Measurements from ENCODE around the gene GP1BB. TPM values are rescaled to one million over a fixed set of nuclear protein-coding genes. Genes with fewer than 3 reads are reported as not detected.

The GP1BB gene
- total RNA-seq, 4 donors from 2014 or later, result 3.3 to 5.9 (median 4.7) TPM

DNA sequence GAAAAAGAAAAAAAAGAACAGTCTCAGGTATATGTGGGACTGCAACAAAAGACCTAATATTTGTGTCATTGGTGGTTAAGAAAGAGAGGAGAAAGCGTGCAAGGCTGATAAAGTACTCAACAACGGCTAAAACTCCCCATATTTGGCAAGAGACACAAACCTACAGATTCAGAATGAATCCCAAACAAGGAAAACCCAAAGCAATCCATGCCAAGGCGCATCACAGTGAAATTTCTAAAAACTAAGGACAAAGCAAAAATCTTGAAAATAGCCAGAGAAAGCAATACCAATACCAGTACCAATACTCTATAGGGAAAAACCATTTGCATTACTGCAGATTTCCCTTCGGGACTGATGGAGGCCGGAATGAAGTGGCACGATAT, 41.5 kb upstream of the GP1BB start:
- no peak for DNase-seq (ENCODE audit: low spot score in 2 of 2)
- Histone ChIP-seq H3K27me3 (peaks cover 0 to 14% of the 10 kb centered on the region in 2 donors), H3K4me1 (peaks cover 0 to 5% (median 0%) of the 10 kb centered on the region in 4 donors), H3K4me3 (no peak overlapping the region), H3K27ac (no peak overlapping the region), H3K36me3 (no peaks in the 10 kb centered on the region), H3K9me3 (no peaks in the 10 kb centered on the region)
- WGBS, 2 donors, result 85 to 89% methylated on average over 6 of the region's 6 CpGs
- TF ChIP-seq, protein P1, sequence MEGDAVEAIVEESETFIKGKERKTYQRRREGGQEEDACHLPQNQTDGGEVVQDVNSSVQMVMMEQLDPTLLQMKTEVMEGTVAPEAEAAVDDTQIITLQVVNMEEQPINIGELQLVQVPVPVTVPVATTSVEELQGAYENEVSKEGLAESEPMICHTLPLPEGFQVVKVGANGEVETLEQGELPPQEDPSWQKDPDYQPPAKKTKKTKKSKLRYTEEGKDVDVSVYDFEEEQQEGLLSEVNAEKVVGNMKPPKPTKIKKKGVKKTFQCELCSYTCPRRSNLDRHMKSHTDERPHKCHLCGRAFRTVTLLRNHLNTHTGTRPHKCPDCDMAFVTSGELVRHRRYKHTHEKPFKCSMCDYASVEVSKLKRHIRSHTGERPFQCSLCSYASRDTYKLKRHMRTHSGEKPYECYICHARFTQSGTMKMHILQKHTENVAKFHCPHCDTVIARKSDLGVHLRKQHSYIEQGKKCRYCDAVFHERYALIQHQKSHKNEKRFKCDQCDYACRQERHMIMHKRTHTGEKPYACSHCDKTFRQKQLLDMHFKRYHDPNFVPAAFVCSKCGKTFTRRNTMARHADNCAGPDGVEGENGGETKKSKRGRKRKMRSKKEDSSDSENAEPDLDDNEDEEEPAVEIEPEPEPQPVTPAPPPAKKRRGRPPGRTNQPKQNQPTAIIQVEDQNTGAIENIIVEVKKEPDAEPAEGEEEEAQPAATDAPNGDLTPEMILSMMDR (IDR thresholded peaks at IDR 0.05), result no peak
- TF ChIP-seq EP300 (IDR thresholded peaks at IDR 0.05), result no peak

DNA sequence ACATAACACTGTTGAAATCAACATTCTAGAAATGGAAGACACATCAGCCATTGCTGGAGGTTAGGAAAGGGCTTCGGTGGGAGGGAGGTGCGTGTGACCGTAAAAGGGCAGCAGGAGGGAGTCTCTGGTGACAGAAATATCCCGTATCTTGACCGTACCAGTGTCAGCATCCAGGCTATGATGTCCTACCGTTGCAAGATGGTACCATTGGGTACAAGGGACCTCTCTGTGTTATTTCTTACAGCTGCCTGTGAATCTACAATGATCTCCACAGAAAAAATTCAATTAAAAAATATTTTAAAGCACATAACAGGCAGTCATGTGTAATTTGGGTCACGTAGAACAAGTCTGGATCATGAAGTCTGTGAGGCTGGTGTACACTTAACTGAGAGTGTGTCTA, 36.4 kb upstream of the GP1BB start:
- no peaks in the 10 kb centered on the region for H3K9me3 ChIP-seq
- peaks cover 0 to 1% of the 10 kb centered on the region in 2 donors for H3K27me3 ChIP-seq
- WGBS, 2 donors, result 83 to 85% methylated on average over 7 of the region's 7 CpGs
- H3K36me3 ChIP-seq, result no peaks in the 10 kb centered on the region
- no peak for DNase-seq (ENCODE audit: low spot score in 2 of 2)
- H3K27ac ChIP-seq, result no peak overlapping the region
- peaks cover 0 to 18% (median 0%) of the 10 kb centered on the region in 4 donors for H3K4me1 ChIP-seq
- H3K4me3 ChIP-seq, result no peak overlapping the region
- TF ChIP-seq, protein P1 (IDR thresholded peaks at IDR 0.05), result no peak
- TF ChIP-seq EP300 (IDR thresholded peaks at IDR 0.05) (no peak), POLR2A (IDR thresholded peaks at IDR 0.05) (no peak)

- TF ChIP-seq POLR2A (IDR thresholded peaks at IDR 0.05), result no peak
- TF ChIP-seq, protein P1 (IDR thresholded peaks at IDR 0.05), result no peak
- no peak for TF ChIP-seq EP300 (IDR thresholded peaks at IDR 0.05)
- DNase-seq (ENCODE audit: low spot score in 2 of 2), result no peak
- 67 to 72% methylated on average over 15 to 22 of the region's 22 CpGs for WGBS, 2 donors
Measured at GRCh38 chr22:19687561-19688300, 35.6 kb upstream of the GP1BB start.

DNA sequence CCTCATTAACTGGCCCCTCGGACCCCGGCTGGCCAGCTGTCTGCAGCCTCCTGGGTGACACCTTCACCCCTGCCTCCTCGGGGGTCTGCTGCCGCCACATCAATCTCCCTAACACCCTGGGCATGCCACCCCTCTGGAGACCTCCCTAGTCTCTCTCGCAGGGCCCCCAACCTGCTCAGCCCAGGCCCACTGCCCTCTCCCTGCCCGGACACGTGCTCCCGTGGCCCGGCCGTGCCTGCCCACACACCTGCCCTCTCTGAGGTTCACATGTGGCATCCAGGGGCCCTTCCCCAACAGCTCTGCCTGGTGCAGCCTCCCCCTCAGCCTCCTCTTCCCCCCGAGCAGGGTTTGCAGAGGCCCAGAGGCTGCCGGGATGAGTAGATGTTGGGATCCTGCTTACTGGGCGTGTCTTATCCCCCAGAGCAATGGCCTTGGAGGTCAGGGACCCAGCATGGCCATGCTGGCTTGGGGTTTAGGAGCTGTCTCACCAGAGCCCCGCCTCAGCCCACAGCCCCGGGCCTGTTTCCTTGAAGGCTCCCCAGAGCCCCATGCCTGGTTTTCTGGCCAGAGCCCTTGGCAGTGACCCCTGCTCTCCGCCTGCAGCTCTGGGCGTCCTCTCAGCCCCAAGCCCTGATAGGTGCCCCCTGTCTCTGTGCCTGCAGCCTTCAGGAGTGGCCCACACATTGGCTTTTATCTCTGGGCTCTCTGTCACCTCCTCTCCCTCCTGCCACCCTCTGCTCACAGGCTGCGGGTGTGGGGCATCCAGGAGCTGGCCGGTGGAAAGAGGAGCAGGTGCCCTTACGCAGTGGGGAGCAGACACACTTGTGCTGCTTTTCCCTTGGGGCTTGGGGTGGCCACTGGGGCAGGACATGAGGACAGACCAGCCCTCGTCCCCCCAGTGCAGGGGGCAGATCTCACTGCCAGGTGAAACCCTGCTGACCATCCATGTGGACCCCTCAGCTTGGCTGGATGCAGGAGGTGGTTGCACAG, 34.7 kb upstream of the GP1BB start:
- WGBS, 2 donors, result 73 to 79% methylated on average over 20 to 21 of the region's 21 CpGs
- DNase-seq (ENCODE audit: low spot score in 2 of 2), result no peak
- Histone ChIP-seq H3K9me3 (no peaks in the 10 kb centered on the region), H3K27me3 (no peaks in the 10 kb centered on the region), H3K4me1 (peaks cover 0 to 20% (median 0%) of the 10 kb centered on the region in 4 donors), H3K27ac (no peak overlapping the region), H3K4me3 (no peak overlapping the region), H3K36me3 (no peaks in the 10 kb centered on the region)
- TF ChIP-seq, protein P1 (IDR thresholded peaks at IDR 0.05), result no peak
- TF ChIP-seq POLR2A (IDR thresholded peaks at IDR 0.05), result no peak
- TF ChIP-seq EP300 (IDR thresholded peaks at IDR 0.05), result no peak

More at GRCh38 chr22:19687561-19688300, 35.6 kb upstream of the GP1BB start:
- Histone ChIP-seq H3K9me3 (no peaks in the 10 kb centered on the region), H3K36me3 (no peaks in the 10 kb centered on the region), H3K4me1 (peaks cover 0 to 20% (median 0%) of the 10 kb centered on the region in 4 donors), H3K27ac (no peak overlapping the region), H3K4me3 (no peak overlapping the region), H3K27me3 (no peaks in the 10 kb centered on the region)

Data from tibial nerve (tissue), 4 donors.